Measurements from ENCODE around the gene SNTG2. TPM values are rescaled to one million over a fixed set of nuclear protein-coding genes. Genes with fewer than 3 reads are reported as not detected.
"Not testable (repeated sequence)": the region's sequence is repeated elsewhere in the genome, so short reads cannot be mapped to it uniquely, and the experiment has no call there.

The SNTG2 gene
- total RNA-seq, 2 donors from 2014 or later: 2.5 to 3.8 TPM

DNA sequence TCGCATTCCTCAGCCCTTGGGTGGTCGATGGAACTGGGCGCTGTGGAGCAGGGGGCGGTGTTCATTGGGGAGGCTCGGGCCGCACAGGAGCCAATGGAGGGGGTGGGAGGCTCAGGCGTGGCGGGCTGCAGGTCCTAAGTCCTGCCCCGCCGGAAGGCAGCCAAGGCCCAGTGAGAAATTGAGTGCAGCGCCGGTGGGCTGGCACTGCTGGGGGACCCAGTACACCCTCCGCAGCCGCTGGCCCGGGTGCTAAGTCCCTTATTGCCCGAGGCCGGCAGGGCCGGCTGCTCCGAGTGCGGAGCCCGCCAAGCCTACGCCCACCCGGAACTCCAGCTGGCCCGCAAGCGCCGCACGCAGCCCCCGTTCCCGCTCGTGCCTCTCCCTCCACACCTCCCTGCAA is 278.9 kb downstream of the SNTG2 start:
- H3K4me3 Mint-ChIP-seq; DNase-seq; ATAC-seq (replicated peaks in 1 of 2); H3K36me3 Mint-ChIP-seq (ENCODE audit: insufficient read depth in 2 of 2); H3K4me1 Mint-ChIP-seq (ENCODE audit: low read depth); H3K27ac Mint-ChIP-seq; H3K27me3 Mint-ChIP-seq (ENCODE audit: low read depth); H3K9me3 Mint-ChIP-seq: not testable (repeated sequence)

DNA sequence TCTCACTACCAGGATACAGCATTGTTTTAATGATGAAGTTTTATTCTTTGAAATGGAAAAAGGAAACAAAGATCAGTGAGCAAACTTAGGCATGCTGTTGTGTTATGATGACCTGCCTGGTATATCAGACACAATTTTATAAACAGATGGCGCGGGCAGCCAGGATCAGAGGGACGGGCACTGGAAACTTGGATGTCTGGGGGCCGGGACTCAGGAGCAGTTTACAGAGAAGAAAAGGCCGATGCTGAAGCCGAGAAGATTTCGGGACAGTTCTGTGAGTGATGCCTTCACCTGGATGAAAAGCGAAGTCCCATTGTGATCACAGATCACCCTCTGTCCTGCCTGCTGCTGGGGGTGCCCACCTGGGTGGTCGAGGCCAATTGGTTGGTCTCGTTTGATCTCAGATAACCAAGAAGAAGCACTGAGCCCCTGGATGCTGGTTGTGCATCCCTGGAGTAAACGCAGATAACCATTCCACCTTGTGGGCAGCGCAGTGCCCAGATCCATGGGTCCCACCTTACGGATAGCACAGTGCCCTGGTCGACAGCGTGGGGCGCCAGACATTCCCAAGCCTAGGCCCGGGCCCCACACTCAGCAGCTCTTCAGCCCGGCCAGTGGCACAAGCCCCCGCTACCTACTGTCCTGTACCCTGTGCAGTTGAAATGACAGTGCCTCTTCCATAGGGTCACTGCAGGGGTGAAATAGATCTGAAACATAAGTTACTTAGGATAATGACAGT is 279.7 kb downstream of the SNTG2 start:
- Mint-ChIP-seq H3K36me3 (ENCODE audit: insufficient read depth in 2 of 2) (no peaks in the 10 kb centered on the region), H3K4me1 (ENCODE audit: low read depth) (no peaks in the 10 kb centered on the region), H3K4me3 (no peak overlapping the region), H3K9me3 (no peaks in the 10 kb centered on the region), H3K27me3 (ENCODE audit: low read depth) (no peaks in the 10 kb centered on the region), H3K27ac (no peak overlapping the region)
- ATAC-seq (replicated peaks in 1 of 2) (no peak), DNase-seq (no peak)

DNA sequence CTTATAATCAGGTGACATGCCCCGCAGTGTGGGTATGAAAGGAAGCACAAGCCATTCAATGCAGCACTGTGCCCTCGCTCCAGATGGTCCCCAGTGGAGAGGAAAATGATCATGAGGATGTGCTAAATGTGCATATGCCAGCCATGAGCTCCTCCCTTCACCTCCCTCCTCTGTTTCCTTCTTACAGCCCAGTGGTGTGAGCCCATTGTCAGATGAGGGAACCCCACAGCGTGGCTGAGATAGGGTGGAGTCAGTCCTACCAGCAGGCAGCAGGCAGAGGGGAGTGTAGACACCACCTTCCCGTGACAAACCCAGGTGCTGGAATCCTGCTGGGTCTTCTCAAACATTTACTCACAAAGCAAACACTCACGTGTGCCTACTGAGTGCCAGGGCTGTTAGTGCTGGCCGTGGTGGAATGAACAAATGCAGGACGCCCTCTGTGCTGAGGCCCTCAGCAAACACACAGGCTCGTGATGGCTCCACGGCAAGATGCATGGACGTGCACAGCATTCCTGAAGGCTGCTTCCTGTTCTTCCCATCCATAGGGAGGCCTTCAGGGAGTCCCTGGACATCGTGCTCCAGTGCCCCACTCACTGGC is 280.9 kb downstream of the SNTG2 start:
- H3K36me3 Mint-ChIP-seq (ENCODE audit: insufficient read depth in 2 of 2): no peaks in the 10 kb centered on the region
- no peaks in the 10 kb centered on the region for H3K9me3 Mint-ChIP-seq
- H3K27ac Mint-ChIP-seq: no peak overlapping the region
- ATAC-seq (replicated peaks in 1 of 2) (no peak), DNase-seq (no peak)
- no peak overlapping the region for H3K4me3 Mint-ChIP-seq
- H3K4me1 Mint-ChIP-seq (ENCODE audit: low read depth): no peaks in the 10 kb centered on the region
- no peaks in the 10 kb centered on the region for H3K27me3 Mint-ChIP-seq (ENCODE audit: low read depth)

DNA sequence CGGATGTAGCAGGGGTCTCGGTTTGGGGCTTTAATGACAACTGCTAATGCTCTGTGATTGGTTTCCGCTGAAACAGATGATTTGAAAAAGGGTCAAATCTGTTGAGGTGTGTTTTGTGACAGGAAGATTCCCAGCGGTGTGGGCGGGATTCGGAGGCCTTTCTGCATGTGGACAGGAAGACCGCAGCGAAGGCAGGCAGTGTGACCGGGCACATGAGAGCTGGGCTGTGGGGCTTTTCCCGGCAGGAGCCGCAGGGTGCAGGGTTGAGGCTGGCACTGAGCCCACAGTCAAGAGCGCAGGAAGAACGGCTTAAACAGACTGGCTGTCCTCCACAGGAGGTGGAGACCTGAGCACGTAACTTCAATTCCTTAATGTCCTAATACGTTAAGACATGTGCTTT is 282.6 kb downstream of the SNTG2 start:
- no peak overlapping the region for H3K27ac Mint-ChIP-seq
- H3K4me3 Mint-ChIP-seq: no peak overlapping the region
- no peak for DNase-seq
- H3K9me3 Mint-ChIP-seq: no peaks in the 10 kb centered on the region
- H3K36me3 Mint-ChIP-seq (ENCODE audit: insufficient read depth in 2 of 2): no peaks in the 10 kb centered on the region
- no peak for ATAC-seq (replicated peaks in 1 of 2)
- no peaks in the 10 kb centered on the region for H3K27me3 Mint-ChIP-seq (ENCODE audit: low read depth)
- no peaks in the 10 kb centered on the region for H3K4me1 Mint-ChIP-seq (ENCODE audit: low read depth)

DNA sequence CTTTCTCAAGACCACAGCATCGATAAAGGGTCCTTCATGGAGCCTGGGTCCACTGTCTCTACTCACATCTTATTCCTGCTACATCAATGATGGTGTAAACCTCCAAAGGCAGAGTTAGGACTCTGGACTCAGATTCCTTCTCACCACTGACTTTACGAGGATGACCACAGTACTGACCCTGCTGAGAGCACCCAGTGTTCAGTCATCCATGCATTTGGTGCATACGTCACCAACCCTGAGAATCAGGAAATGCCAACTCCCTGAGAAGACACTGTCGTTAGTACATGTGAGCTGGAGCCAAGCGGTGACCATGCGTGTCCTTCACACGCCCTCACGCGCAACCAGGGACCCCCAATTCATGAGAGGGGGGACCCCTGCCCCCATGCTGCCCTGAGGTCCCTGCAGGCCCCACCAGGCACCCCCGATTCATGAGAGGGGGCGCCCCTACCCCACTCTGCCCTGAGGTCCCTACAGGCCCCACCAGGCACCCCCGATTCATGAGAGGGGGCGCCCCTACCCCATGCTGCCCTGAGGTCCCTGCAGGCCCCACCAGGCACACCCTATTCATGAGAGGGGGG is 284.2 kb downstream of the SNTG2 start:
- Mint-ChIP-seq H3K4me3 (no peak overlapping the region), H3K27me3 (ENCODE audit: low read depth) (no peaks in the 10 kb centered on the region), H3K9me3 (no peaks in the 10 kb centered on the region), H3K36me3 (ENCODE audit: insufficient read depth in 2 of 2) (no peaks in the 10 kb centered on the region), H3K4me1 (ENCODE audit: low read depth) (no peaks in the 10 kb centered on the region), H3K27ac (no peak overlapping the region)
- no peak for ATAC-seq (replicated peaks in 1 of 2)
- no peak for DNase-seq

DNA sequence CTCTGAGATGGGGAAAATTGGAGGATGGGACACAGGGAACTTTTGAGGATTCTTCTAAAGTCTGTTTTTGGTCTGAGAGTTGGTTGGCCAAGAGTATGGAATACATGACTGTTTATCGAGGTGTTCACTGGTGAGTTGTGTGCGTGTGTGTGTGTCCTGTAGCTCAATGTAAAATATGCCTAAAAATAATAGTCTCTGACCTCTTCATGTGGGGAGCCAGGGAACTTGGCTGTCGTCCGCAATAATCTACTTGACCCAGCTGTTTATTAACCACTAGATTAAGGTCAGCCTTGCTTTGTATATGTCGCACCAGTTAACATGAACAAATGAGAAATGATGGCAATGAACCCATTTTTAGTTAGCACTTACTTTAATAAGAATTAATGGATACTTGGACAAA is 285.2 kb downstream of the SNTG2 start:
- DNase-seq: no peak
- Mint-ChIP-seq H3K27ac (no peak overlapping the region), H3K27me3 (ENCODE audit: low read depth) (no peaks in the 10 kb centered on the region), H3K4me3 (no peak overlapping the region), H3K36me3 (ENCODE audit: insufficient read depth in 2 of 2) (no peaks in the 10 kb centered on the region), H3K4me1 (ENCODE audit: low read depth) (no peaks in the 10 kb centered on the region), H3K9me3 (no peaks in the 10 kb centered on the region)
- no peak for ATAC-seq (replicated peaks in 1 of 2)

DNA sequence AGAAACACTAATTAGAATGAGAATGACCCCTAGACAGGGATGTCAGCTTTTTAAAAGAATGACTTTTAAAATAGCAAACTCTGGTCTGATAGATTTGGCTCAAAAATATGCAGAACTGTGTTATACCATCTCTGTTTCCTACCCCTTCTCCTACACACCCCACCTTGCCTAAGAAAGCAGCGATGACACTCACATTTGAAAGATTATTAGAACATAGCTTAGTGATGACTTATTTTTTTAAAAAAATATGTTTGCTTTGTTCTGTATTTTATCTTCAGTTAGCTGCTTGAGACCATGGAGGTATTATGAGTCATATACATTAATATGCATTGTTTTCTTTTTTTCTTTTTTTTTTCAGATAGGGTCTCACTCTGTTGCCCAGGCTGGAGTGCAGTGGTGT is 286.0 kb downstream of the SNTG2 start:
- ATAC-seq (replicated peaks in 1 of 2) (no peak), DNase-seq (no peak)
- Mint-ChIP-seq H3K4me3 (no peak overlapping the region), H3K4me1 (ENCODE audit: low read depth) (no peaks in the 10 kb centered on the region), H3K27ac (no peak overlapping the region), H3K36me3 (ENCODE audit: insufficient read depth in 2 of 2) (no peaks in the 10 kb centered on the region), H3K27me3 (ENCODE audit: low read depth) (no peaks in the 10 kb centered on the region), H3K9me3 (no peaks in the 10 kb centered on the region)

DNA sequence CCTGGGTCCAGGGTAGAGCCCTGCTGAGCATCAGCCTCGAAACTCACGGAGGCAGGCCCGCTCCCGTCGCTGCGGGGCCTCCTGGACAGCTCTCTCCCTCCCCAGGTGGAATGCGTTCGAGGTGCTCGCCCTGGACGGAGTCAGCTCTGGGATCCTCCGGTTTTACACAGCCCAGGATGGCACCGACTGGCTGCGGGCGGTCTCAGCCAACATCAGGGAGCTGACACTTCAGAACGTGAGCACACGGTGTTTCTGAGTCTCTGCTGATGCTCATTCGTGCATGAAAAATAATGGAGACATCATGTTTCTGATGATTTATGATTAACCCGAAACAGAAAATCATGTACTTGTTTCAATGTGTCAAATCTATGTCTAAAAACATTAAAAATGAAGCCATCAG is 287.1 kb downstream of the SNTG2 start:
- DNase-seq: no peak
- H3K4me1 Mint-ChIP-seq (ENCODE audit: low read depth): no peaks in the 10 kb centered on the region
- H3K36me3 Mint-ChIP-seq (ENCODE audit: insufficient read depth in 2 of 2): no peaks in the 10 kb centered on the region
- ATAC-seq (replicated peaks in 1 of 2): no peak
- H3K27ac Mint-ChIP-seq: no peak overlapping the region
- H3K4me3 Mint-ChIP-seq: no peak overlapping the region
- H3K27me3 Mint-ChIP-seq (ENCODE audit: low read depth): no peaks in the 10 kb centered on the region
- no peaks in the 10 kb centered on the region for H3K9me3 Mint-ChIP-seq

DNA sequence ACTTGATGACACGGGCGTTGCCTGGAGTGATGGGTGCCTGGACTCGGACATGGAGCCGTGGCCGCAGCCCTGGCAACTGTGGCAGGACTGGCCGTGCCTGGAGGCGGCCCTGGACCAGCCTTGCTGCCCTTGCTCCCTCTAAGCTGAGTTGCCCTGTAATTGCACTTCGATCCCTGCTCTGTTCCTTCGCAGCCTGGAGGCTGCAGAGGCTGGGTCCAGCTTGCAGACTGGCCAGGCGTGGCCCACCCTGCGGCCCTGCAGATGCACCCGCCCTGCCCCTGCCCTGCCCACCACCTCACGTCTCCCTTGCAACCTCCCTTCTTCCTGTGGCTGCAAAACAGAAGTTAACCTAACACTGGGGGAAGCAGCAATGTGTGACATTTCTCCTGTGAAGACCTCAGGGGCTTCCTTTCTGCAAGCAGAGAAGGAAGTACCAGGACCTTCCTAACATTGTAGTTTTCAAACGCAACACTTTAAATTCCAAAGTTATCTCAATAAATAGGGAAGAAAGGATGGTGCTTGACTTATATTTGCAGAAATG is 288.0 kb downstream of the SNTG2 start:
- no peak for ATAC-seq (replicated peaks in 1 of 2)
- no peaks in the 10 kb centered on the region for H3K4me1 Mint-ChIP-seq (ENCODE audit: low read depth)
- no peaks in the 10 kb centered on the region for H3K36me3 Mint-ChIP-seq (ENCODE audit: insufficient read depth in 2 of 2)
- H3K4me3 Mint-ChIP-seq: no peak overlapping the region
- no peak for DNase-seq
- H3K27me3 Mint-ChIP-seq (ENCODE audit: low read depth): peaks cover 7% of the 10 kb centered on the region
- no peak overlapping the region for H3K27ac Mint-ChIP-seq
- H3K9me3 Mint-ChIP-seq: no peaks in the 10 kb centered on the region

DNA sequence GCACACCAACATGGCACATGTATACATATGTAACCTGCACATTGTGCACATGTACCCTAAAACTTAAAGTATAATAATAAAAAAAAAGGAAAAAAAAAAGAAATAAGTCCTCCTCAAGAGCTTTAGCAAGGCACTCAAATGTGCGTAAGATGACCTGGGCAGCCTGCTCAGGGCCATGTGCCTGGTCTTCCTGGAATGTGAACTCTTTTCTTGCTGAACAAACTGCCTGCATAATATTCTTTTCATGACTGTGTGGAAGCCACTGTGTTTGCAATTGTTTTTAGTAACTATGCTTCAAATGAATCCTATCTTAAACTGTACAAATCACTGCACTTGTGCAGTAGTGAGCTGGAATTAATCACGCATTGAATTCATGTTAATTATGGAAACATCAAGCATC is 294.5 kb downstream of the SNTG2 start:
- no peak for DNase-seq
- Mint-ChIP-seq H3K9me3 (no peaks in the 10 kb centered on the region), H3K4me1 (ENCODE audit: low read depth) (peaks cover 2% of the 10 kb centered on the region), H3K27ac (no peak overlapping the region), H3K4me3 (no peak overlapping the region), H3K36me3 (ENCODE audit: insufficient read depth in 2 of 2) (no peaks in the 10 kb centered on the region), H3K27me3 (ENCODE audit: low read depth) (peaks cover 8% of the 10 kb centered on the region)
- ATAC-seq (replicated peaks in 1 of 2): no peak

DNA sequence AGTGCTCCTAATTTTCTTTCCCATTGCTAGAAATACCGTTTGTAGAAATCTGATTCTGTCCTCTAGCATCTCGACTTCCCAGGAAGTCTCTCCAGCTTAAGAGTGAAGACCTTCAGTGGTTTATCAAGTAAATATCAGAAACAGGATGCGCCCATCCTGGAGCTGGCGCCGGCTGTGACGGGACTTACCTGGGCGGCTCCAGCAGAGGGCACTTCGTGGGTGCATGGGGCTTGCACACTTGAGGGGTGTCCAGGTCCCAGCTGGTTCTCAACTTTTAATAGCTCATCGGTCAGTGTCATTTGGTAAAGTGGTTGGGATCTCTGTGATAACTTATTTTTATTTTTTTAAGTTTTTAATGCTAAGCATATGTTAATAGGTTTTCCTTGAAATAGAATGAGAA is 295.6 kb downstream of the SNTG2 start:
- Mint-ChIP-seq H3K36me3 (ENCODE audit: insufficient read depth in 2 of 2) (no peaks in the 10 kb centered on the region), H3K27ac (no peak overlapping the region), H3K9me3 (no peaks in the 10 kb centered on the region), H3K4me3 (no peak overlapping the region), H3K27me3 (ENCODE audit: low read depth) (peaks cover 8% of the 10 kb centered on the region), H3K4me1 (ENCODE audit: low read depth) (peaks cover 8% of the 10 kb centered on the region)
- no peak for DNase-seq
- no peak for ATAC-seq (replicated peaks in 1 of 2)

DNA sequence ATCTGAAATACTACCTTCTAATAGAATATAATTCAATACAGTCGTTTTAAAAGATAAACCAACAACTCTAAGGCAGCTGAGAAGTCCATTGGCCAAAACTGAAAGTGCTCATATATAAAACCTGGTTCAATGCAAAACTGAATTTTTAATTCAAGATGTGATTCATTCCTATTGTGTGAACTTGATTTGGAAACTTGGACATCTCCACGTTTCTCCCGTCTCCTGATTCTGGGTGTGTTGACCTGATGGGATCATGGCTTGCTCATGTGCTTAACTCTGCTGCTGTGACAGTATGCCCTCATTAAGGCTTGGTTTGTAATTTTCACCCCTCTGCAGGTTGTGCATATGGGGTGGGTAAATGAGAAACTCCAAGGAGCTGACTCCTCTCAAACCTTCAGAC is 296.3 kb downstream of the SNTG2 start:
- no peaks in the 10 kb centered on the region for H3K36me3 Mint-ChIP-seq (ENCODE audit: insufficient read depth in 2 of 2)
- ATAC-seq (replicated peaks in 1 of 2) (no peak), DNase-seq (no peak)
- no peak overlapping the region for H3K27ac Mint-ChIP-seq
- H3K4me1 Mint-ChIP-seq (ENCODE audit: low read depth): peaks cover 8% of the 10 kb centered on the region
- no peak overlapping the region for H3K4me3 Mint-ChIP-seq
- H3K27me3 Mint-ChIP-seq (ENCODE audit: low read depth): peaks cover 8% of the 10 kb centered on the region
- H3K9me3 Mint-ChIP-seq: no peaks in the 10 kb centered on the region

DNA sequence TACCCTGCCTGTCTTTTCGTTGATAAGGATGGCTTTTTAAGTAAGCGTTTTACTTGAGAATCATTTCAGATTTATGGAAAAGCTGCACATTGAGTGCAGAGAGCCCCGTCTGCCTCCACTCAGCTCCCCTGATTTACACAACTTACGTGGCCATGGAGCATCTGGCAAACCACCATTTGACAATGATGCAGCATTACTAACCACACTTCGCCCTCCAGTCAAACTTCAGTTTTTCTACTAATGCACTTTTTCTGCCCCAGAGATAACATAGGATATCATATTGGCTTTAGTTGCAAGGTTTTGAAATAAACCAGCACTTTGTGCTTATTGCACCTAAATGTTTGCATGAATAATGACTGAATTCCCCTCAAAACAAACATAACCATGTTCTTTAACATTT is 297.5 kb downstream of the SNTG2 start:
- Mint-ChIP-seq H3K9me3 (no peaks in the 10 kb centered on the region), H3K36me3 (ENCODE audit: insufficient read depth in 2 of 2) (no peaks in the 10 kb centered on the region), H3K4me1 (ENCODE audit: low read depth) (peaks cover 8% of the 10 kb centered on the region), H3K27ac (no peak overlapping the region), H3K27me3 (ENCODE audit: low read depth) (peaks cover 6% of the 10 kb centered on the region), H3K4me3 (no peak overlapping the region)
- DNase-seq (no peak), ATAC-seq (replicated peaks in 1 of 2) (no peak)

Measured in activated T-cell treated with anti-CD3 and anti-CD28 coated beads, Interleukin-2, amount 50 U/mL, for 72 hours (primary cell).